ENCODE results near the gene EPHB2.

DNA sequence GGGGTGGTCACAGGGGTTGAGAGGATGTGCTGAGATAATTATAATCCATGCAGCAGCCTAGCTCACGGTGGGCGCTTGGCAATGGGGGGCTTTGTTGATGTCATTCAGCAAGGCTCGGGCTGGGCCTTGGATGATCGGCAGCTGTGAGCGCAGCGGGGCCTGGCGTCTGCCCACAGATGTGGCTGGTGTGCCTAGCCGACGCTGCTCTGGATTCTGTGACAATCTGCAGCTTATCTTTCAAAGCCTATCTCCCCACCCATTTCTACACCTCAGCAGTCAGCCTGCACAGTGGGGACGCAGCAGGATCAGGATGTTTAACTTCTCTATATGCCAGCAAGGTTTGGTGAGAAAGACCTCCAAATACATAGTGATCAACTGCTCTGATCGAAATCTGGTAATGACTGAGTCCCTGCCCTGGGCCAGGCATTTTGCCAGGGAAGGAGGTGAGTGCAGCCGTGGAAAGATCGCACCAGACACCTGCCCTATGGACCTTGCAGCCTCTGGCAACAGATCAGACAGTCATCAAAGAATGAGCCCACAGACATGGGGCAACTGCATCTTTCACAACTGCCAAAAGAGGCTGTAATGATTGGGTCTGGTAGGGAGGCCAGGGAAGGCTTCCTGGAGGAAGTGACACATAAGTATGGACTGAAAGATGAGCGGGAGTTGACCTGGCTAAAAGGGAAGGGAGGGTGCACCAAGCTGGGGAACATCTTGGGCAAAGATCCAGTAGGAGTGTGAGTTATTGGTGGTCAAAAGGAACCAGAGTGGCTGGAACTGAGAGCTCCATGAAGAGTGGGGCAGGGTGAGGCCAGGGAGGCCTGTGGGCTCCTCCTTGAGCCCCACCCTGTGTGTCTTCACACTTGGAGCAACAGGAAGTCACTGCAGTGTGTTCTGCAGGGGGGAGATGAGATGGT is 35.3 kb downstream of the EPHB2 start:
- no peak for TF ChIP-seq TAF1 (IDR thresholded peaks at IDR 0.05; ENCODE audit: borderline replicate concordance, insufficient read depth, low read length)
- no peak for TF ChIP-seq POLR2AphosphoS5 (IDR thresholded peaks at IDR 0.05; ENCODE audit: low read depth, low read length)
- no peak for TF ChIP-seq SIN3A (IDR thresholded peaks at IDR 0.05; ENCODE audit: borderline replicate concordance, insufficient read depth, low read length)

All from PFSK-1 (cell line).